ENCODE measurements around the gene TMPRSS4. TPM values are rescaled to one million over a fixed set of nuclear protein-coding genes. Genes with fewer than 3 reads are reported as not detected.
A peak's percentile ranks its signal among the peaks of the same experiment; 100 is the strongest.

TMPRSS4 gene
- total RNA-seq, 4 donors from 2014 or later: 224 to 423 (median 248) TPM

- WGBS, 2 donors (ENCODE audit: low coverage in 1 of 2): 48 to 53% methylated on average over 9 to 20 of the region's 20 CpGs
- no peaks in the 10 kb centered on the region for H3K36me3 ChIP-seq
- H3K4me1 ChIP-seq: peaks cover 0 to 8% (median 7%) of the 10 kb centered on the region in 4 donors
- peaks cover 71% of the 10 kb centered on the region for H3K27me3 ChIP-seq
- in situ Hi-C loops (cut with MboI; ENCODE audit: low pct_ligation_motif_present in 1 of 4, low pct_unique_long_range_greater_than_20kb in 1 of 4, low sequenced_read_pairs in 3 of 4): loop anchor here in 2 of 4 donors (10.0 to 25.0 kb wide), 2 partner anchors 210 to 343 kb away; partner anchors contain the start of gene UBE4A (in 1 of the 2)
- no peak overlapping the region for H3K4me3 ChIP-seq
- intact Hi-C loops (cut with DNase I; ENCODE audit: low total_unique reads): loop anchor here (2.0 kb wide), 1 partner anchor 26 kb away; no protein-coding TSS in a partner anchor
- no peak overlapping the region for H3K27ac ChIP-seq
- no peak for TF ChIP-seq POLR2AphosphoS5 (IDR thresholded peaks at IDR 0.05)
- TF ChIP-seq CTCF (IDR thresholded peaks at IDR 0.05): no peak
- no peak for TF ChIP-seq EP300 (IDR thresholded peaks at IDR 0.05; ENCODE audit: low read depth)
- no peak for TF ChIP-seq POLR2A (IDR thresholded peaks at IDR 0.05)
- DNase-seq: no peak
- H3K9me3 ChIP-seq: no peaks in the 10 kb centered on the region
Measured at GRCh38 chr11:118144301-118145268, 67.7 kb downstream of the TMPRSS4 start.

- Histone ChIP-seq H3K4me3 (peak overlapping the region; percentile 40 to 68 (median 54)), H3K27me3 (peaks cover 67% of the 10 kb centered on the region), H3K36me3 (no peaks in the 10 kb centered on the region), H3K4me1 (peaks cover 0 to 8% (median 7%) of the 10 kb centered on the region in 4 donors), H3K9me3 (no peaks in the 10 kb centered on the region), H3K27ac (peak overlapping the region; percentile 18 to 46 (median 44))
- peak; percentile 96 for DNase-seq
- TF ChIP-seq CTCF (IDR thresholded peaks at IDR 0.05) (peak; percentile 87 to 97 (median 93)), POLR2A (IDR thresholded peaks at IDR 0.05) (no peak), EP300 (IDR thresholded peaks at IDR 0.05; ENCODE audit: low read depth) (no peak), POLR2AphosphoS5 (IDR thresholded peaks at IDR 0.05) (peak in 2 of 3 donors; percentile 20 to 34)
- in situ Hi-C loops (cut with MboI; ENCODE audit: low pct_ligation_motif_present in 1 of 4, low pct_unique_long_range_greater_than_20kb in 1 of 4, low sequenced_read_pairs in 3 of 4) (loop anchor here in 2 of 4 donors (10.0 to 25.0 kb wide), 2 partner anchors 209 to 342 kb away; partner anchors contain the start of gene UBE4A (in 1 of the 2)), intact Hi-C loops (cut with DNase I; ENCODE audit: low total_unique reads) (loop anchor here (2.0 kb wide), 1 partner anchor 25 kb away; no protein-coding TSS in a partner anchor)
- WGBS, 2 donors (ENCODE audit: low coverage in 1 of 2): 0 to 1% methylated on average over 1 to 66 of the region's 78 CpGs
Measured at GRCh38 chr11:118145285-118146227, 68.7 kb downstream of the TMPRSS4 start.

- in situ Hi-C loops (cut with MboI; ENCODE audit: low pct_ligation_motif_present in 1 of 4, low pct_unique_long_range_greater_than_20kb in 1 of 4, low sequenced_read_pairs in 3 of 4) (loop anchor here in 2 of 4 donors (10.0 to 25.0 kb wide), 2 partner anchors 208 to 341 kb away; partner anchors contain the start of gene UBE4A (in 1 of the 2)), intact Hi-C loops (cut with DNase I; ENCODE audit: low total_unique reads) (no loop called here)
- no peak overlapping the region for H3K27ac ChIP-seq
- no peaks in the 10 kb centered on the region for H3K9me3 ChIP-seq
- TF ChIP-seq POLR2A (IDR thresholded peaks at IDR 0.05): no peak
- TF ChIP-seq EP300 (IDR thresholded peaks at IDR 0.05; ENCODE audit: low read depth): no peak
- TF ChIP-seq POLR2AphosphoS5 (IDR thresholded peaks at IDR 0.05): no peak
- TF ChIP-seq CTCF (IDR thresholded peaks at IDR 0.05): no peak
- H3K4me3 ChIP-seq: no peak overlapping the region
- no peak for DNase-seq
- H3K36me3 ChIP-seq: no peaks in the 10 kb centered on the region
- 95 to 97% methylated on average over 4 to 6 of the region's 6 CpGs for WGBS, 2 donors (ENCODE audit: low coverage in 1 of 2)
- H3K27me3 ChIP-seq: peaks cover 63% of the 10 kb centered on the region
- H3K4me1 ChIP-seq: peaks cover 0 to 8% (median 7%) of the 10 kb centered on the region in 4 donors
Measured at GRCh38 chr11:118146554-118146953, 69.7 kb downstream of the TMPRSS4 start.
